Mesenteric fat pad (tissue), 1 donor: Measurements from ENCODE around the gene CACFD1. TPM values are rescaled to one million over a fixed set of nuclear protein-coding genes. Genes with fewer than 3 reads are reported as not detected.
"Not testable (repeated sequence)": the region's sequence is repeated elsewhere in the genome, so short reads cannot be mapped to it uniquely, and the experiment has no call there.

Experiments used
- DNase-seq: peaks from one replicate; pipeline ENCODE4 v3.0.0-alpha.2; 2020; ENCODE audit warnings: low spot score
- total RNA-seq: library from RNA; stranded (reverse); fragmentation: NEBNext Ultra II Directional; extraction: Animal tissue kit (Norgen Biotek cat#: 25700); gene quantifications from one replicate; pipeline ENCODE4 v1.2.1, GENCODE V29; 2021
- donor health status: DM: yes; HTN: yes; CAD: no.

Gene CACFD1
- total RNA-seq, 1 donor from 2014 or later, result 9.3 TPM

GRCh38 chr9:133439337-133439736 is 20.4 kb upstream of the CACFD1 start:
- DNase-seq, result no peak

DNA sequence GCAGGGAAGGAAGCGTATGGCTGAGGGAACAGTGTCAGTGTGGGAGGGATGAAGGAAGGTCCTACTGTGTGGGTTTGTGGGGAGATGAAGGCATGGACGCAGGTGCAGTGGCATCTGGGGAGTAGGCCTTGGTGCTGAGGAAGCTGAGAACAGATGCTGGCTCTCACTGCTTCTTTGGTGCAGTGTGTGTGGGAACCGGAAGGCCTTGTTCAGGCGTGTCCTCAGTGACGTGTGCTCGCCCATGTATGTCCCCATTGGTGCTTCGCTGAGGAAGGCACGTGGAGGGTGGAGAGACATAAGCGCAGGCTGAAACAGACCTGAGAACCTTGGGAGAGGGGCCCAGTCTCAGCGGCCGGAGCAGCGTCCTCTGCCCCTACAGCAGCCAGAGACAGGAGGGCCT is 18.9 kb upstream of the CACFD1 start:
- DNase-seq, result no peak

GRCh38 chr9:133441571-133441970 is 18.2 kb upstream of the CACFD1 start:
- no peak for DNase-seq

DNA sequence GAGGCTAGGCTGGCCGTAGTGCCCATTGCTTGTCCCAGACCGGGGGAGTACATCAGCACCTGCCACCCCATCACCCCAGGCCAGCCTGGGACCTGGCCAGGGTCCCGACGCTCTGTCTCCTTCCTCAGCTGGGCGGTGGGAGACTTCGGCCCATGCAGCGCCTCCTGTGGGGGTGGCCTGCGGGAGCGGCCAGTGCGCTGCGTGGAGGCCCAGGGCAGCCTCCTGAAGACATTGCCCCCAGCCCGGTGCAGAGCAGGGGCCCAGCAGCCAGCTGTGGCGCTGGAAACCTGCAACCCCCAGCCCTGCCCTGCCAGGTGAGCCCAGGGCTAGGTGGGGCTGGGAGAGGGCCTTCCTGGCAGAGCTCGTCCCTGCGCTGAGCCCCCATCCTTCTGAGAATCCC is 16.5 kb upstream of the CACFD1 start:
- no peak for DNase-seq

DNA sequence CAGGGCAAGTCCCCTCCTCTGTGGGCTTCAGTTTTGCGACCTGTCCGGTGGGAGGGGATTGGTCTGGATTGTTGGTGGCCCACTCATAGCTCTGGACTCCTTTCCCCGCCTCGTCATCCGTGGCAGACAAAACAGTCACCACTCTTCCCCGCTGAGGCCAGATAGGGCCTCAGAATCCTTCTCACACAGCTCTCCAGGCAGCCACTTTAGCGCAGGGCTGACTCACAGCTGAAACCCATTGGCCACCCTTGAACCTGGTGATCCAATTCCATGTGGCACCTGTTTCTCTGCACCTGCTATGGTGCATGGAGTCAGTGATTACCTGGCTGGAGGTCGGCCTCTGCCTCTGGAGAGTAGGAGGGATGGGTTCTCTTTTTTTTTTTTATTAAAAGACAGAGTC is 15.8 kb upstream of the CACFD1 start:
- DNase-seq, result no peak

GRCh38 chr9:133445293-133445969 is 14.3 kb upstream of the CACFD1 start:
- DNase-seq, result no peak

- DNase-seq, result no peak
Measured at GRCh38 chr9:133448487-133448972, 11.2 kb upstream of the CACFD1 start.

DNA sequence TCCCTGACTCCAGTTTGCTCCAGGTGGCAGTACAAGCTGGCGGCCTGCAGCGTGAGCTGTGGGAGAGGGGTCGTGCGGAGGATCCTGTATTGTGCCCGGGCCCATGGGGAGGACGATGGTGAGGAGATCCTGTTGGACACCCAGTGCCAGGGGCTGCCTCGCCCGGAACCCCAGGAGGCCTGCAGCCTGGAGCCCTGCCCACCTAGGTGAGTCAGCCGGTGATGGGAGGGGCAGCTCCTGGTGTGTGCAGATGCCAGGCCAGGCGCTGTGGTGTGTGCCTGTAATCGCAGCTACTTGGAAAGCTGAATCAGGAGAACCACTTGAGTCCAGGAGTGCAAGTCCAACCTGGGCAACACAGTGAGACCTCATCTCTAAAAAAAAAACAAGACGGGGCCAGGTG is 10.0 kb upstream of the CACFD1 start:
- DNase-seq, result no peak

GRCh38 chr9:133451865-133452264 is 7.9 kb upstream of the CACFD1 start:
- DNase-seq, result not testable (repeated sequence)

DNA sequence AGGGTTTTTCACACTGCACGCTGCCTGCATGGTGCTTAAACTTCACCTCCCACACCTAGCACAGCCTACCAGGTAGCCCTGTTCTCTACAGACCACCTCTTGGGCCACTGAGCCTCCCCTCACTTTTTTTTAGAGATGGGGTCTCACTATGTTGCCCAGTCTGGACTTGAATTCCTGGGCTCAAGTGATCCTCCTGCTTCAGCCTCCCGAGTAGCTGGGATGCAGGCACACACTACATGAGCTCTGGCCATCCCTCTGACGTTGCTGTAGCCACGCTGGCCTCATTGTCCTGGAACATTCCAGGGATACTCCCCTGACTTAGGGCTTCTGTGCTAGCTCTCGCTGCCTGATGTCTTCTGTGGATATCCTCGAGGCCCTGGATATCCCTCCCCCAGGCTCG is 7.2 kb upstream of the CACFD1 start:
- no peak for DNase-seq

GRCh38 chr9:133453651-133454050 is 6.1 kb upstream of the CACFD1 start:
- DNase-seq, result no peak

GRCh38 chr9:133454325-133454724 is 5.5 kb upstream of the CACFD1 start:
- DNase-seq, result no peak

DNA sequence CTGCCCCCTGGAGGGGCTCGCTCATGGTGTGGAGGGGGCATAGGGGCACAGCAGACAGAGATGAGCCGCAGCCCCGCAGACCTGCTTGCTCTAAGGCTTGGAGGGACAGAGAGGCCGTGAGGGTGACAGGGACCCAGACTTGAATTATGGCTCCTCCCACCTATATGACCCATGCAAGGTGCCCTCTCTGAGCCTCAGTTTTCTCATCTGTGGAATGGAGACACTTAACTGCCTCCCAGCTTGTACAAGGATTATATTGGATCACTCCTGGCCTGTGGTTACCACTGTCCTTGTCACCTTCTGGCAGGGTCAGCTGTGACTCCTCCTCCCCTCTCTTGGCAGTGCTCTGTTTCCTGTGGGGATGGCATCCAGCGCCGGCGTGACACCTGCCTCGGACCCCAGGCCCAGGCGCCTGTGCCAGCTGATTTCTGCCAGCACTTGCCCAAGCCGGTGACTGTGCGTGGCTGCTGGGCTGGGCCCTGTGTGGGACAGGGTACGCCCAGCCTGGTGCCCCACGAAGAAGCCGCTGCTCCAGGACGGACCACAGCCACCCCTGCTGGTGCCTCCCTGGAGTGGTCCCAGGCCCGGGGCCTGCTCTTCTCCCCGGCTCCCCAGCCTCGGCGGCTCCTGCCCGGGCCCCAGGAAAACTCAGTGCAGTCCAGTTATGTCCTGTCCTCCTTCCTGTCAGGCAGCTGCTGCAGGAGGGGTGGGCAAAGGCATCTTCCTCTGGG is 4.7 kb upstream of the CACFD1 start:
- no peak for DNase-seq

DNA sequence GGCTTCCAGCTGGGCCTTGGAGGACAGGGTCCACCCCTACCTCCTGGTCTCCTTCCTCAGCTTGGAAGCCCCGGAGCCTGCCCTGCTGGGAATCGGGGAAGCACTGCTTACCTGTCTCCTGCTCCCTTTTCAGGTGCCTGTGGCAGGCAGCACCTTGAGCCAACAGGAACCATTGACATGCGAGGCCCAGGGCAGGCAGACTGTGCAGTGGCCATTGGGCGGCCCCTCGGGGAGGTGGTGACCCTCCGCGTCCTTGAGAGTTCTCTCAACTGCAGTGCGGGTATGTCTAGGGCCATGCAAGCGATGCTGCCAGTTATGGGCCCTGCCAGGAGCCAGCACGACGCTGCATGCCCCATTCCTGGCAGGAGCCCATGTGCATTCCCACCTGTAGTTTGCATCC is 3.8 kb upstream of the CACFD1 start:
- DNase-seq, result no peak

GRCh38 chr9:133456409-133456808 is 3.4 kb upstream of the CACFD1 start:
- DNase-seq, result no peak

- DNase-seq, result no peak
Measured at GRCh38 chr9:133457233-133457632, 2.5 kb upstream of the CACFD1 start.

GRCh38 chr9:133457748-133458147 is 2.0 kb upstream of the CACFD1 start:
- no peak for DNase-seq

DNA sequence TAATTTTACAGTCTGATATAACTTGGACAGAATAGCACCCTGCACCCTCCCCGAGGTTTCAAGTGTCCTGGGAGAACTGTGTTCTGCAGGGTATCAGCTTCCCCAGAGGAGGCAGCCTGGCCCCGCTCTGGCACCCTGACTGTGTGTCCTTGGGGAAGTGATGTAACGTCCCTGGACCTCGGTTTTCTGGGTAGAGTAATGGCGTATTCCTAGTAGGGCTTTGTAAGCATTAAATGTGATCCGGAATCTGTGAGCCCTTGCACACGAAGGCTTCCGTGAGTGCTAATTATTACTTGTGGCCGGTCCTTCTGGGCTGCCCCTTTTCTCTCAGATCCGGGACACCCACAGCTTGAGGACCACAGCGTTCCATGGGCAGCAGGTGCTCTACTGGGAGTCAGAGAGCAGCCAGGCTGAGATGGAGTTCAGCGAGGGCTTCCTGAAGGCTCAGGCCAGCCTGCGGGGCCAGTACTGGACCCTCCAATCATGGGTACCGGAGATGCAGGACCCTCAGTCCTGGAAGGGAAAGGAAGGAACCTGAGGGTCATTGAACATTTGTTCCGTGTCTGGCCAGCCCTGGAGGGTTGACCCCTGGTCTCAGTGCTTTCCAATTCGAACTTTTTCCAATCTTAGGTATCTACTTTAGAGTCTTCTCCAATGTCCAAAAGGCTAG is 1.0 kb upstream of the CACFD1 start:
- no peak for DNase-seq

DNA sequence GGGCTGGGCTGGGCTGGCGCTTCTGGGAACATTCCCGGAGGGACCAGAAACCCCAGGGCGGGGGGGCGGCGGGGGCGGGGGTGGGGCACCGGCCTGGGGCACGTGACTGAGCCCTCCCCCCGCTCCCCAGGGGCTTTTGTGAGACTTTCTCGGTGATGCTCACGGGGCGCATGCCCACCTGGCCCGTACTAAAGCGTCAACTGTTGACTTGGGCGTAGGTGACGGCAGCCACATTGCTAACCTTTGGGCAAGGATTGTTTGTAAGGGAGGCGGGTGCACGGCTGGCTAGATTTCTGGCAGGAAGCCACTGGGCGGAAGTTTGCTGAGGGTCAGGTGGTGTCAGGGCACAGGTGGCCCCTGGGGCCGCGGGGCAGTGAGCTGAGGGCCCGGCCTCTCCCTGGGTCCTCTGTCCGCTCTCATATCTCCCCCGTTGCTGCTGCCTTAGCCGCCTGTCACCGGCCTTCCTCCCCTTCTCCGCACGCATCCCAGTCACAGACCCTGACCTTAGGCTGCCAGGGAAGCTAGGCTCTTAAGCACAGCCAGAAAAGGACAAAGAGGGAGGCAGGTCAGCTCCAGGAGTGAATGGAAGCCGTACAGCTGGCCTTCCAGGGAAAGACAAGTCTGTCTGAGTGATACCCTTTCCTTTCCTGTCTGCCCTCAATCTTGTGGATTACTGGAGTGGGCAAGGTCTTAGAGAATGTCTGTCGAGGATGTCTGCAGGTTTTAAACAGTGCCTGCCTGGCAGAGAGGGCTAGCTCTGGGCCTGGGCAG is 812 bp downstream of the CACFD1 start:
- DNase-seq, result no peak

- DNase-seq, result no peak
Measured at GRCh38 chr9:133461975-133462374, 2.2 kb downstream of the CACFD1 start.

DNA sequence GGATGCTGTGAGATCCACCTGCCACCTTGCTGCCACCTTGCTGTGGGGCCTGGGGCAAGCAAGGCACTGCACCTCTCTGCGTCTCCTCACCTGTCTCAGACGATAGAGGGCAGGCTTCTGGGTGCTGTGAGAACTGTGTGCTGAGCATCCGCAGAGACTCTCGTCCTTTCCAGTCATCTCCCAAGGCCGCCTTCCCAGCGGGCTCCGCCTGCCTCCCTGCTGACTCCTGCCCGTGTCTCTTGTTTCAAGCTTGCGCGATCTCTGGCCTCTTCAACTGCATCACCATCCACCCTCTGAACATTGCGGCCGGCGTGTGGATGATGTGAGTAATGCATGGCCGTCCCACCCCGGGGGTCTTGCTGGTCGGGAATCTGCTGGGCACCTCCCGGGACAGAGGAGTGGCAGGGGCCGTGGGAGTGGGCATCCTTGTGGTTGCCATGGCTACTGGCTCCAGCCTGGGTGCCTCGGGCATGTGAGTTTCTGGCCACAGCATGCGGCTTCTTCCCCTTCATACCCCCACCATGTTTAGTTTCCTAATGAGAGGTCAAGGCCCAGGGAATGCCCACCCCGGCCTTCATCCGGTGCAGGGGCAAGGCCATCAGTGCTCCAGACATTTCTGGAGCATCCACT is 3.6 kb downstream of the CACFD1 start:
- DNase-seq, result no peak
